OCI-LY7 (cell line): Measurements from ENCODE around the gene PLEKHH3. TPM values are rescaled to one million over a fixed set of nuclear protein-coding genes. Genes with fewer than 3 reads are reported as not detected.
A peak's percentile ranks its signal among the peaks of the same experiment; 100 is the strongest.

Experiments
- BruUV-seq: library from RNA; stranded (reverse); fragments of 400-500 nt; replicated peaks from 2 replicates; lab custom pipeline; 2021; lab: Mats Ljungman, UMichigan
- CTCF ChIA-PET: fragments of 300-600 bp; sonication (Branson Sonifier 250); formaldehyde crosslinking; loops from one replicate; lab custom pipeline; 2022; ENCODE audit warnings: antibody characterized with exemption; ENCODE audit not compliant: unreplicated experiment; lab: Charles Lee
- POLR2A ChIA-PET: fragments of 300-600 bp; sonication (Branson Sonifier 250); formaldehyde crosslinking; loops from one replicate; lab custom pipeline; 2022; ENCODE audit warnings: antibody characterized with exemption; lab: Charles Lee
- DNase-seq: peaks from one replicate; pipeline ENCODE4 v3.0.0-alpha.2; 2015; ENCODE audit warnings: low spot score
- H2AFZ ChIP-seq: fragments of 200-600 bp; sonication (generic), shearing (Covaris generic); 2 replicates; pipeline ENCODE4 v1.6.1; 2014; ENCODE audit warnings: mild to moderate bottlenecking, antibody characterized with exemption, low read length, moderate library complexity
- H3K27ac ChIP-seq: fragments of 200-600 bp; sonication (generic); 2 replicates; pipeline ENCODE4 v1.5.1; 2014; ENCODE audit warnings: mixed run types, low read depth, mild to moderate bottlenecking, moderate library complexity, low read length, inconsistent platforms; ENCODE audit not compliant: poor library complexity, severe bottlenecking
- H3K36me3 ChIP-seq: fragments of 200-600 bp; sonication (generic); 2 replicates; pipeline ENCODE4 v1.6.1; 2014; ENCODE audit warnings: mild to moderate bottlenecking, antibody characterized with exemption, low read length, moderate library complexity, mixed read lengths; ENCODE audit not compliant: insufficient read depth
- H3K4me1 ChIP-seq: fragments of 200-600 bp; sonication (generic); 2 replicates; pipeline ENCODE4 v1.5.1; 2014; ENCODE audit warnings: mild to moderate bottlenecking, low read length; ENCODE audit not compliant: insufficient read depth, poor library complexity, severe bottlenecking
- H3K4me2 ChIP-seq: fragments of 200-600 bp; sonication (generic); 2 replicates; pipeline ENCODE4 v1.6.1; 2014; ENCODE audit warnings: mild to moderate bottlenecking, low read length
- H3K4me3 ChIP-seq: fragments of 200-600 bp; sonication (generic); 2 replicates; pipeline ENCODE4 v1.5.1; 2014; ENCODE audit warnings: mild to moderate bottlenecking, low read depth, low read length; ENCODE audit not compliant: poor library complexity, severe bottlenecking
- H3K79me2 ChIP-seq: fragments of 200-600 bp; sonication (generic); 2 replicates; pipeline ENCODE4 v1.6.1; 2016; ENCODE audit warnings: low read depth, mild to moderate bottlenecking, low read length, moderate library complexity, mixed read lengths; ENCODE audit not compliant: insufficient read depth
- H3K9me2 ChIP-seq: fragments of 200-600 bp; sonication (generic); 2 replicates; pipeline ENCODE4 v1.6.1; 2016; ENCODE audit warnings: mild to moderate bottlenecking, low read length, mixed read lengths; ENCODE audit not compliant: insufficient read depth
- H3K9me3 ChIP-seq: fragments of 200-600 bp; sonication (generic); 2 replicates; pipeline ENCODE4 v1.6.1; 2014; ENCODE audit warnings: mild to moderate bottlenecking, mixed run types, low read length, mixed read lengths
- H4K20me1 ChIP-seq: fragments of 200-600 bp; sonication (generic); 2 replicates; pipeline ENCODE4 v1.6.1; 2014; ENCODE audit warnings: mild to moderate bottlenecking, antibody characterized with exemption, low read length, moderate library complexity, mixed read lengths; ENCODE audit not compliant: insufficient read depth
- EZH2phosphoT487 ChIP-seq: fragments of 200-600 bp; sonication (generic); IDR thresholded peaks from 2 replicates; pipeline ENCODE4 v1.6.1; 2018; ENCODE audit warnings: low read depth, borderline replicate concordance, mild to moderate bottlenecking, mixed run types, antibody characterized with exemption, low read length, moderate library complexity, mixed read lengths
- intact Hi-C: fragments of 100-400 bp; cut with micrococcal nuclease; formaldehyde crosslinking; loops from one replicate; pipeline ENCODE4 v1.10.0; 2022; ENCODE audit not compliant: unreplicated experiment
- total RNA-seq, 2 experiments: library from RNA; depleted of rRNA in 1 of 2; stranded (reverse); fragments of >200 nt in 1 of 2; shearing (Covaris generic) in 1 of 2; gene quantifications; 2 replicates each; pipeline ENCODE4 v1.2.3, GENCODE V29; 2014 to 2022
- TF ChIP-seq, protein P1 (sequence below): fragments of 200-600 bp; sonication (generic); conservative IDR thresholded peaks from 2 replicates; pipeline ENCODE4 v1.5.1; 2014; ENCODE audit warnings: mild to moderate bottlenecking, antibody characterized with exemption, low read length, moderate library complexity, mixed read lengths

The PLEKHH3 gene
- total RNA-seq, 2 experiments from 2014 or later = 24.4 to 47.5 TPM

GRCh38 chr17:42677012-42677857, 441 bp upstream of the PLEKHH3 start:
- H3K36me3 ChIP-seq = no peaks in the 10 kb centered on the region; the same call in 1 of the 2 replicates
- BruUV-seq = no TSS peak
- H3K4me3 ChIP-seq = peak overlapping the region; percentile 82
- no peaks in the 10 kb centered on the region for H3K9me2 ChIP-seq
- H3K79me2 ChIP-seq = no peaks in the 10 kb centered on the region
- intact Hi-C loops = no loop called here
- ChIA-PET CTCF (interaction anchor here (0.5 to 2.3 kb wide), 5 partner anchors 50 to 321 kb away, joined by 3 to 8 read pairs (median 4); partner anchors contain the start of gene RPL27), POLR2A (interaction anchor here (0.7 to 2.5 kb wide), 6 partner anchors 18 to 112 kb away, joined by 3 to 9 read pairs (median 8); partner anchors contain the start of genes PSMC3IP and TUBG2)
- H3K9me3 ChIP-seq = no peaks in the 10 kb centered on the region
- DNase-seq = peak; percentile 100
- no peak for TF ChIP-seq EZH2phosphoT487
- TF ChIP-seq, protein P1, sequence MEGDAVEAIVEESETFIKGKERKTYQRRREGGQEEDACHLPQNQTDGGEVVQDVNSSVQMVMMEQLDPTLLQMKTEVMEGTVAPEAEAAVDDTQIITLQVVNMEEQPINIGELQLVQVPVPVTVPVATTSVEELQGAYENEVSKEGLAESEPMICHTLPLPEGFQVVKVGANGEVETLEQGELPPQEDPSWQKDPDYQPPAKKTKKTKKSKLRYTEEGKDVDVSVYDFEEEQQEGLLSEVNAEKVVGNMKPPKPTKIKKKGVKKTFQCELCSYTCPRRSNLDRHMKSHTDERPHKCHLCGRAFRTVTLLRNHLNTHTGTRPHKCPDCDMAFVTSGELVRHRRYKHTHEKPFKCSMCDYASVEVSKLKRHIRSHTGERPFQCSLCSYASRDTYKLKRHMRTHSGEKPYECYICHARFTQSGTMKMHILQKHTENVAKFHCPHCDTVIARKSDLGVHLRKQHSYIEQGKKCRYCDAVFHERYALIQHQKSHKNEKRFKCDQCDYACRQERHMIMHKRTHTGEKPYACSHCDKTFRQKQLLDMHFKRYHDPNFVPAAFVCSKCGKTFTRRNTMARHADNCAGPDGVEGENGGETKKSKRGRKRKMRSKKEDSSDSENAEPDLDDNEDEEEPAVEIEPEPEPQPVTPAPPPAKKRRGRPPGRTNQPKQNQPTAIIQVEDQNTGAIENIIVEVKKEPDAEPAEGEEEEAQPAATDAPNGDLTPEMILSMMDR = no peak
- H3K4me1 ChIP-seq = peaks cover 69% of the 10 kb centered on the region
- peak overlapping the region; percentile 45; the same call in 1 of the 2 replicates for H2AFZ ChIP-seq
- peak overlapping the region; percentile 97 for H3K4me2 ChIP-seq
- peak overlapping the region; percentile 68 for H3K27ac ChIP-seq
- no peaks in the 10 kb centered on the region for H4K20me1 ChIP-seq

- H4K20me1 ChIP-seq = no peaks in the 10 kb centered on the region
- H3K4me1 ChIP-seq = peaks cover 56% of the 10 kb centered on the region
- POLR2A ChIA-PET = interaction anchor here (0.7 to 2.5 kb wide), 5 partner anchors 58 to 98 kb away, joined by 3 to 9 read pairs (median 8); partner anchors contain the start of gene PSMC3IP
- TF ChIP-seq, protein P1 = no peak
- no peak for TF ChIP-seq EZH2phosphoT487
- H3K79me2 ChIP-seq = no peaks in the 10 kb centered on the region
- intact Hi-C loops = loop anchor here (2.0 kb wide), 1 partner anchor 17 kb away; the partner anchor contains the start of gene TUBG2
- peak overlapping the region; percentile 26 for H3K27ac ChIP-seq
- no peaks in the 10 kb centered on the region for H3K9me3 ChIP-seq
- no peaks in the 10 kb centered on the region for H3K9me2 ChIP-seq
- no TSS peak for BruUV-seq
- peaks cover under 1% of the 10 kb centered on the region; the same call in 1 of the 2 replicates for H3K36me3 ChIP-seq
- H3K4me3 ChIP-seq = peak overlapping the region; percentile 82
- CTCF ChIA-PET = interaction anchor here (2.3 kb wide), 1 partner anchor 98 kb away, joined by 8 read pairs; no protein-coding TSS in a partner anchor
- peak; percentile 27 for DNase-seq
- peak overlapping the region; percentile 89 for H3K4me2 ChIP-seq
- peak overlapping the region; percentile 38; the same call in 1 of the 2 replicates for H2AFZ ChIP-seq
These were observed 800 bp downstream of the PLEKHH3 start for GRCh38 chr17:42675965-42676423.
